HG02943 (cell line): Measurements from ENCODE around the gene PLXNA4.

Experiments used
- ATAC-seq: cut with Tn5 transposase; IDR thresholded peaks from one replicate; pipeline ENCODE4 v1.9.1; 2021; ENCODE audit warnings: mild to moderate bottlenecking, low read depth, moderate library complexity; ENCODE audit not compliant: unreplicated experiment

The PLXNA4 gene

DNA sequence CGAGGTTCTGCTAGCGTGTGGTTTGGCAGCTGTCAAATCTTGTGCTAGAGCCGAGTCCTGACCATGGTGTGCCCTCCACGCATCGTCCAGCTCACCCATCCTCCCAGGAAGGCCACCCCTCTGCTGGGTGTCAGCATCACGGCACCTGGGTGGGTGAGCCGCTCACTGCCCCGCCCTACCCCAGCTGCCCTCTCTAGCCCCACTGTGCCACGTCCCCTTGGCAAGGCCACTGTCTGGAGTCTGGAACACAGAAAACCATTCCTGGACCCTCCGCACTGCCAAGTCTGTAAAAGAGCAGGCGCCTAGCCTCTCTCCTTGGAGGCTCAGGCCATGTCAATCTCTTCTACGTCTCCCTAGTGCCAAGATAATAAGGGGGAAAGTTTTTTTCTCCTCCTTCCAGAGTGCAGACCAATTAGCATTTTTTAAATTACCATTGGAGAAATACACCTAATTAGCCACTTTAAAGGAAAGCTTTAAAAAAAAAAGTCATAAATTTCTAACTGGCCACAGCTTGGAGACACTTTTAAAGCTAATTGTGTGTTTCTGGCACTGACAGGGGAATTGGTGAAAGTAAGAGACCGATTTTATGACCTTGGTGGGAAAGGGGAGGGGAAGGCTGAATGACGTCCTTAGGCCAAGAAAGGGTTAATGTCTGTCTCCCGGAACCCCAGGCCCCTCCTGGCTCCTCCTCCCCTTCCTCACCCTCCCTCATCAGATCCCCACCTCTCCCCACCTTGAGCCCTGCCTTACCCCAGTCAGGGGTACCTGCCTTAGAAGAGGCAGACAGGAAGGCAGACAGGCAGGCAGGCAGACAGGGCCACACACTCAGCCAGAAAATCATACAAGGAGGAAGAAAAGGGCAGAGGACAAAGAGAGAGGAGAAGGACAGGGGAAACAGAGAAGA is 151.2 kb downstream of the PLXNA4 start:
- no peak for ATAC-seq

DNA sequence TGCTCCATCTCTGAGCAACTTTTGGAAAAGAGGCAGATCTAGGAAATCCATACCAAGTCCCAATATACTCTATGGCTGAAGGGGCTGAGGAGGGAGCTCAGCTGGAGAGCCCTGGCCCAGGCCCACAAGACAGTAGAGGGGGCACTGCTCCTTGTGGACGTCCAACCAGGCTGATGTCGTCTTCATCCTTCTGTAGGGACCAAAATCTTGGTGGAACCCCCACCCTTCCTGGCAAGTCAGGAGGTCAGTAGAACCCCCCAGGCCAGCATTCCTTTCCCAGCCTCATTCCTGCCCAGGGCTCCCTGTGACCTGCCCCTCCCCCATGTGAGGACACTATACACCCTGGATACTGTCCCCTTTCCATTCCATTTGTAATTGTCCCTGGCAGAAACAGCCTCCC is 152.0 kb downstream of the PLXNA4 start:
- ATAC-seq: no peak

DNA sequence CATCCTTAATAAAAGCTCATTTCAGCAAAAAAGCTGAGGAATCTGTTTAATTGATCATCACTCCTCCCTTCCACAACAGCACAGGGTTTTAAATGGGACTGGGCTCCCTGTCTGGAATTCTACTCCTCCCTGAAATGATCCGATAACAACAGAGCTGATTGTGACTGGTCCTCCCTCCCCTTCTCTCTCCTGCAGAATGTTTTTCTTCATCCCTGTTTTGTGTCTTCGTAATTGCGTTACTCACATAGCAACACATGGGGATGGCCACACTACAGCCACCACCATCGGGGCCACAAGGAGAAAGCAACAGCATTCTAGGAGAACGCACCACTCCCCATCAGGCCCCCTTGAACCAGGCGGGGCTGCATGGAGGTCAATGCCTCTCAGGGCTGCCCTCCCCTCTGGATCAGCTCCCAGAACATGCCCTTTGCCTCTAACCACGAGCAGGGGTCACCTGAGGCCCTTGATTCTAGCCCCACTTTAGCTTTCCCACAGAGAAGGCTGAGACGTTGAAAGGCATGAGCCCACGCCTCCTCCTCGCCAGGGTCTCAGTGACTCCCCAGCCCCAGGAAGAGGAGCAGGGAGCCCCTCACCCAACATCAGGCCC is 152.6 kb downstream of the PLXNA4 start:
- ATAC-seq: no peak

DNA sequence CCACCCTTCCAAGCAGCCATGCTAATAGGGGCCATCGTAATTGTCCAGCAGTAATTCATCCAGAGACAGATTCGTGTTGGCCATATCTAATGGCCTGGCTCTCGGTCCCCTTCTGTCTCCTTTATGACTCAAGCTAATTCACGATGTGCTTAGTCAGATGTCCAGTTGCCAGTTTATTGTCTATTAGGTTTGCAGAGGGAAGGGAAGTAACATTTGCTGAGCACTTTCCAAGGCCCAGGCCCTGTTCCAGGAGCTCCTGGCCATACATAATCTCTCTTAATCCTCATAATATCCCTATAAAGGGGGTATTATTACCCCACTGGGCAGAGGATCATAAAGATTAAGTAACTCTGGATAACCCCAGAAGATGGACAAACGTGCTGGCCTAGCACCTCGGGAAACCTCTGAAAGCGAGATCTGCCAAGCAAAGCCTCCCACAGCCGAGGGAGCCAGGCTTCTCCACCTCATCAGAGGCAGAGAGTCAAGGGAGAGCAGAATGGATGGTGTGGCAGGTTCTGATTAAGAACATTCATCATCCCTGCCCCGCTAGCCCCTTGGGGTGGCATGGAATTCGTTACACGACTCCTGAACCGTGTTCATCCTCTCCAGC is 153.7 kb downstream of the PLXNA4 start:
- ATAC-seq: no peak

DNA sequence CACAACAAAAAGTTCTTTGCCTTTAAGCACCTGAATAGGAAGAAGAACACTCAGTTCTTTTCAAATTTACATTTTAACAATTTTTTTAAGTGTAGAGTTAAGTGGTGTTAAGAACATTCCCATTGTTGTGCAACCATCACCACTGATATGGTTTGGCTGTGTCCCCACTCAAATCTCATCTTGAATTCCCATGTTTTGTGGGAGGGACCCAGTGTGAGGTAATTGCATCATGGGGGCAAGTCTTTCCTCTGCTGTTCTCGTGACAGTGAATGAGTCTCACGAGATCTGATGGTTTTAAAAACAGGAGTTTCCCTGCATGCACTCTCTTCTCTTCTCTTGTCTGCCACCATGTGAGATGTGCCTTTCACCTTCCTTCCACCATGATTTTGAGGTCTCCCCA is 155.7 kb downstream of the PLXNA4 start:
- ATAC-seq: no peak

DNA sequence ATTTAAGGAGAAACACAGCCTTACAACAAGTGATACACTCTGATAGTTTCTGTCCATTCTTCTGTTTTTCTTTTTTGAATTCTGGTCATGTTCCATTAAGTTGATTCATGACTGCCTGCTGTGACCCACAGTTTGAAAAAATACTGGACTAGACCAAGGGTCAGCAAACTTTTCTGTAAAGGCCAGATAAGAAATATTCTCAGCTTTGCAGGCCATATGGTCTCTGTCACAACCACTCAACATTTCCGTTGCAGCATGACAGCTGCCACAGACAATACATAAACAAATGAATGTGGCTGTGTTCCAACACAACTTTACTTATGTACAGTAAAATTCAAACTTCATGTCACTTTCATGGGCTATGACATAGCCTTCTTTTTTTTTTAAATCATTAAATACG is 156.7 kb downstream of the PLXNA4 start:
- no peak for ATAC-seq

GRCh38 chr7:132418840-132419239 is 157.4 kb downstream of the PLXNA4 start:
- ATAC-seq: no peak

DNA sequence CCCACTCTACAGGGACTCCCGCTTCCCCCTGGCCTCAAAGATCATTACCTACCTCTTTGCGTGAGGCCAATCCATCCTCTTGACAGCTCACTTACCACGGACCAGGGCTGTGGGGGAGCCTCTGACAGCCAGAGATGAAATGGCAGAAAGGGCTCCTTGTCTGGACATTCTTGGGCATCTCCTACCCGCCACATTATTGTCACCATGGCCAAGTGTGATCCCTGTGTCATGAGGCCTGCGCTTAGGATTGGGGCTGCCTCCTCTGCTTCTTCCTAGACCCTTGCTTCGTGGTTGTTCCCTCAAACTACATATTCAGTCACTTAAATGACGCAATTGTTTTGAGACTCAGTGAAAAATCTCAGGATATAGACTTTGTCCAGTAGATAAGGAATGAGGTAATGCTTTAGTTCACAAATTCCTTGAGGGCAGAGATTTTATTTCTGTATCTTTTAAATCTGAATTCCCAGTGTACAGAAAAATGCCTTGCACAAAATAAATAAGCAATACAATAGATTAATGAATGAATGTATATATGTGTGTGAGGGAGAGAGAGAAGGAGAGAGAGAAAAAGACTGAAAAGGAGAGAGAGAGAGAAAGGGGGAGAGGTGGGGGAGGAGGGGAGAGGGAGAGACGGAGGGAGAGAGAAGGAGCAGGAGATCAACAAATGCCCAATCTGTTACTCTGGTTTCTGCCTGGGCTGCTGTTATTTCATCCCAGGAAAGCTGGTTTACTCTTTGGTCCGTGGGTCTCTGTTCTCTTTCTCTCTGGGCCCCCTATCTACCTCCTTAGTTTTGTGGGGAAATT is 159.0 kb downstream of the PLXNA4 start:
- no peak for ATAC-seq

GRCh38 chr7:132416395-132416794 is 159.9 kb downstream of the PLXNA4 start:
- no peak for ATAC-seq

- no peak for ATAC-seq
Observed at GRCh38 chr7:132415259-132415658, 161.0 kb downstream of the PLXNA4 start.

GRCh38 chr7:132414857-132415256 is 161.4 kb downstream of the PLXNA4 start:
- ATAC-seq: no peak

GRCh38 chr7:132412435-132412834 is 163.8 kb downstream of the PLXNA4 start:
- ATAC-seq: no peak

- no peak for ATAC-seq
Observed at GRCh38 chr7:132410861-132411541, 165.3 kb downstream of the PLXNA4 start.

- no peak for ATAC-seq
Observed at GRCh38 chr7:132410385-132410784, 165.9 kb downstream of the PLXNA4 start.

DNA sequence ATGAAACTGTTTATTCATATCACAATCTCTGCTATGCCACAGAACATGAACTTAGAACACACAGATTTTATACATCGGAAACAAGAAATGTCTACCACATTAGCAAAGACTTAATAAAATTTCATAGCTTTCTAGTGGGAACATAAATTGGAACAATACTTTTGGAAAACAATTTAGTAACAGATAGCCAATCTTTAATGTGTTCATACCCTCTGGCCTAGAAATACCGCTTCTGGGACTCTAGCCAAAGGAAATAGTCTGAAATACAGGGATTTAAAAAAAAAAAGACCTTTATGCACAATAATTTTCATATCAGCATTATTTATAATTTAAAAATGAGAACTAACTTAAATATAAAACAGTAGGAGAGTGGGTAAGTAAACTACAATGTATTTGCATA is 168.5 kb downstream of the PLXNA4 start:
- ATAC-seq: no peak

GRCh38 chr7:132406039-132406438 is 170.2 kb downstream of the PLXNA4 start:
- no peak for ATAC-seq

GRCh38 chr7:132404261-132404660 is 172.0 kb downstream of the PLXNA4 start:
- no peak for ATAC-seq

DNA sequence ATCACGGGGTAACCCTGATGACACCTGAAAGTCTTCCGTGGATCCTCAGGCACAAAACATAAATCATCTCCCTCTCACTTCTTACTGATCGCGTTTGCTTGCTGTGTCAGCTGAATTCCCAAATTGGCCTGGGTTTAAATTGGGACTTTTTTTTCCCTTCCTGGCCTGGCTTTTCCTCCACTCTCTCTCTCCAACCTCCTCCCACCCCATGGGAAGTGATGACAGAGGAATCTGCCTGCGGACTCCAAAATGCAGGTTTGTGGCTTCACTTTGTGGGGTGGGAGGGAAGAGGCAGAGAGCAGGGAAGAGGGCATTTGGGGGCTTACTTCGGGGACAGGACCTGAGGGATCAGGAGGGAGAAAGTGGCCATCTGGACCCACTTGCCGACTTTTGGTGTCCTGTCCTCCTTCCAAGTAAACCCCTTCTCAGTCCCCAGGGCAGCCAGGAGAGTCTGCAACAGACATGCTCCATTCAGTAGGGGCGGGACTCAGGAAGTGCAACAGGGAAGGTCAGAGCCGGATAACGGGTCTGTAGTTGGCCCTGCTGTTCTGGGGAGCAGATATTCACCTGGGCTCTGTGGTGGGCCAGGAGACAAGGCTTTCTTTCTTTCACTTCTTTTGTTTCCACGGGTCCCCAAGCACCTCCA is 172.7 kb downstream of the PLXNA4 start:
- ATAC-seq: no peak

DNA sequence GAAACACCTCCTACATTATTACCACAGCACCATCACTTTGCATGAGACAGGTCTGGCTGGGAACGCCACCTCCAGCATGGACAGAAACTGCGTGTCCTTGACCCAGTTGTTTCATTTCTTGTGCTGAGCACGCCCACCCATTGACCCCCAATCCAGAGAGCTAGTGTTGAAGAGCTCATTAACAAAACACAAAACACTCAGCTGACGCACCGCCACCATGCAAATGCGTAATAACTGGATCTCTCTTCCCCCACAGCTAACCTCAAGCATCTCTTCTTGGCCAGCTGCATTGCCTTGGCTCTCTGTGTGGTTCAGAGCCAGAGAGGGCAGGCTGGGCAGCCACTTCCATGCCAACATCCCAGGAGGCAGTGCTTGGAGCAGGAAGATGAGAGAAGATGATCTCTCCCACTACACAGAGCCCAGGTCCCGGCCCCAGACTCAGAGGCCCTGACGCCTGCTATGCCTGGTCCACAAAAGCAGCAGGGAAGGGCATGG is 173.5 kb downstream of the PLXNA4 start:
- no peak for ATAC-seq

DNA sequence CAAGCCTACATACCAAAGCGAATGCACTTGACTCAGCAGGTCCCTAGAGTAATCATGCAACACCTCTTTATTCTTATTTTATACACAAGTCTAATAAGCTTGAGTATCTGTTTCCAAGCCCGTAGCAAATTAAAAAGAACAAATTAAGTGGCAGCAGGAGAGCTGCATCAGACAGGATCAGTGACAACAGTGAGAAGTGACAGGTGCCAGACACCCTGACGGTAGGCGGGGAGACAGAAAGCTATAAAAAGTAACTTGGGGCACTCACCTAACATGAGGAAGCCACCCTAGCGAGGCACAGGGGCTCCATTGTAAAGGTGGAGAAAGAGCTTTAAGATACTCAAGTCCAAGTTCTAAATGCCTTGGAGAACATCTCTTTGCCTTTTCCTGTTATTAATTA is 174.2 kb downstream of the PLXNA4 start:
- no peak for ATAC-seq
